ENCODE data around the gene MAP4K4.
"Not testable (repeated sequence)": the region's sequence is repeated elsewhere in the genome, so short reads cannot be mapped to it uniquely, and the experiment has no call there.

The MAP4K4 gene

DNA sequence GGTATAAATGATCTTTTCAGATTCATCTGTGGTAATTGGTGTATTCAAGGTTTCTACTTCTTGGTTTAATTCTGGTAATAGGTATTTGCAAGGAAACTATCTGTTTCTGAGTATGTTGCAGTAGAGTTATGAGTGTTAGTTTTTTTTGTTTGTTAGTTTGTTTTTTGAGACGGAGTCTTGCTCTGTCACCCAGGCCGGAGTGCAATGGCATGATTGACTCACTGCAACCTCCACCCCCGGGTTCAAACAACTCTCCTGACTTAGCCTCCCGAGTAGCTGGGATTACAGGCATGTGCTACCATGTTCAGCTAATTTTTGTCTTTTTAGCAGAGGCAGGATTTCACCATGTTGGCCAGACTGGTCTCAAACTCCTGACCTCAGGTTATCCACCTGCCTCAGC lies 233.3 kb downstream of the MAP4K4 start:
- no peak for DNase-seq

DNA sequence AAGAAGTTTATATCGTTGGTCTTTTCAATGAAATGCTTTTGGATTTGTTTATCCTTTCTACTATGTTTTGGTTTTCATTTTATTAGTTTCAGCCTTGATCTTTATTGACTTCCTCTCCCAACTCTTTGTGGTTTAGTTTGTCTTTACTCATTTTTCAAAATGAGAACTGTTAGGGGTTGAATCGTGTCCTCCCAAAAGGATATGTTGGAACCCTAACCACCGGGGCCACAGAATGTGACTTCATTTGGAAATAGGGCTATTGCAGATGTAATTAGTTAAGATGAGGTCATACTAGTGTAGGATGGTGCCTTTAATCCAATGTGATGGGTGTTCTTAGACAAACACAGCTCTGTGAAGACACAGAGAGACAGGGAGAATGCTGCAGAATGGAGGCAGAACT lies 233.9 kb downstream of the MAP4K4 start:
- no peak for DNase-seq

DNA sequence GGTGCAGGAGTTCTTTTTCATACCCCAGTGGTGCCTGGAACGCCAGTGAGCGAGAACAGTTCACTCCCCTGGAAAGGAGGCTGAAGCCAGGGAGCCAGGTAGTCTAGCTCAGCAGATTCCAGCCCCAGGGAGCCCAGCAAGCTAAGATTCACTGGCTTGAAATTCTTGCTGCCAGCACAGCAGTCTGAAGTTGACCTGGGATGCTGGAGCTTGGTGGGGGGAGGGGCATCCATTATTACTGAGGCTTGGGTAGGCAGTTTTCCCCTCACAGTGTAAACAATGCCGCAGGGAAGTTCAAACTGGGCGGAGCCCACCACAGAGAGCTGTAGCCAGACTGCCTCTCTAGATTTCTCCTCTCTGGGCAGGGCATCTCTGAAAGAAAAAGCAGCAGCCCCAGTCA lies 238.3 kb downstream of the MAP4K4 start:
- not testable (repeated sequence) for DNase-seq

DNA sequence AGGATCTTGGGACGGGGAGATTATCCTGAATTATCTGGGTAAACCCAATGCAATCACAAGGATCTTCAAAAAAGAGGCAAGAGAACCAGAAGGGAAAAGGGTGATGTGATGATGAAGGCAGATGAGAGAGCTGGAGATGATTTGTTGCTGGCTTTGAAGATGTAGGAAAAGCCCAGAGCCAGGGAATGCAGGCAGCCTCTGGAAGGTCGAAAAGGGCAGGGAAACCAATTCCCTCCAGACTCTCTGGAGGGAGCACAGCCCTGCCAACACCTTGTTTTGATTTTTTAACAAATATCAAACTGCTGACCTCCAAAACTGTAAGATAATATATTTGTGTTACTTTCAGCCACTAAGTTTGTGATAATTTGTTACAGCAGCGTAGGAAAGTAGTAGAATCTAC lies 245.3 kb downstream of the MAP4K4 start:
- DNase-seq: no peak
